HG02973 (cell line): ENCODE measurements around the gene GJE1.
"Not testable (repeated sequence)": the region's sequence is repeated elsewhere in the genome, so short reads cannot be mapped to it uniquely, and the experiment has no call there.

Experiments used
- ATAC-seq: cut with Tn5 transposase; IDR thresholded peaks from one replicate; pipeline ENCODE4 v1.9.1; 2021; ENCODE audit warnings: moderate library complexity; ENCODE audit not compliant: unreplicated experiment

Gene GJE1, protein sequence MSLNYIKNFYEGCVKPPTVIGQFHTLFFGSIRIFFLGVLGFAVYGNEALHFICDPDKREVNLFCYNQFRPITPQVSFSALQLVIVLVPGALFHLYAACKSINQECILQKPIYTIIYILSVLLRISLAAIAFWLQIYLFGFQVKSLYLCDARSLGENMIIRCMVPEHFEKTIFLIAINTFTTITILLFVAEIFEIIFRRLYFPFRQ

GRCh38 chr6:142132625-142133024, at the start of gene GJE1:
Gene GJE1 (plus strand): TSS chr6:142132925. CDS start chr6:142133159, 234 bp downstream.
- ATAC-seq, result no peak

GRCh38 chr6:142087950-142088857, 44.5 kb upstream of the GJE1 start:
- no peak for ATAC-seq

GRCh38 chr6:142088858-142089216, 43.9 kb upstream of the GJE1 start:
- no peak for ATAC-seq

DNA sequence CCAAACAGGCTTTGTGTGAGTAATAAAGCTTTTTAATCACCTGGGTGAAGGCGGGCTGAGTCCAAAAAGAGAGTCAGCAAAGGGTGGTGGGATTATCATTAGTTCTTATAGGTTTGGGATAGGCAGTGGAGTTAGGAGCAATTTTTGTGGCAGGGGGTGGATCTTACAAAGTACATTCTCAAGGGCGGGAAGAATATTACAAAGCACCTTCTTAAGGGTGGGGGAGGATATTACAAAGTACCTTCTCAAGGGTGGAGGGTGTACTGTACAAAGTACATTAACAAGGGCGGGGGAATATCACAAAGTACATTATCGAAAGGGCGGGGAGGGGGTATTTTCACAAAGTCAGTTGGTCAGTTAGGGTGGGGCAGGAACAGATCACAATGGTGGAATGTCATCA, 27.9 kb upstream of the GJE1 start:
- ATAC-seq, result not testable (repeated sequence)

GRCh38 chr6:142110820-142111219, 21.9 kb upstream of the GJE1 start:
- ATAC-seq, result not testable (repeated sequence)

DNA sequence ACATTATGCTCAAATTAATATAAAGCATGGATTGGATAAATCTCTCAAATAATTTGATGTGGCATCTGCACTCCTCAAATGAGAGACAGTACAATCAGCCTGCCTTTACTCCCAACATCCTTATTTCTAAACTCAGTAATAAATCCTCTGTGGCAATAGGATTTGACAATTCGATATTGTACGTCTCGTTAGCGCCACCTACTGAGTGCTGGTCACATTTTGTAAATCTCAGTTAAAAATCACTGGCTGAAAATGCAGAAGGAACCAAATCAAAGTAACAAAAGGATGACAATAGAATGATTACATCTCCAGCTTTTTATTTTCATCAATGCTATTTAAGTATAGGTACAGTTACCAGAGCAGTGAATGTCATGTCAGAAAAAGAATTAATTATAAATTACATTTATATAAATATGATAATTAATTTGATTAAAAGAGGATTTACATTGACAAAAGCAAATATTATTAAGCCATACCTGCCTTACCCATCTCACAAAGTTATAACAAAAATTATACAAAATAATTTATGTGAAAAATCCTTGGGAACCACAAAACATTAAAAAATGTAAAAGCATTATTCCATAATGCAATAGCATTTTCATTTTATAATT, 20.2 kb upstream of the GJE1 start:
- ATAC-seq, result peak; percentile 65

DNA sequence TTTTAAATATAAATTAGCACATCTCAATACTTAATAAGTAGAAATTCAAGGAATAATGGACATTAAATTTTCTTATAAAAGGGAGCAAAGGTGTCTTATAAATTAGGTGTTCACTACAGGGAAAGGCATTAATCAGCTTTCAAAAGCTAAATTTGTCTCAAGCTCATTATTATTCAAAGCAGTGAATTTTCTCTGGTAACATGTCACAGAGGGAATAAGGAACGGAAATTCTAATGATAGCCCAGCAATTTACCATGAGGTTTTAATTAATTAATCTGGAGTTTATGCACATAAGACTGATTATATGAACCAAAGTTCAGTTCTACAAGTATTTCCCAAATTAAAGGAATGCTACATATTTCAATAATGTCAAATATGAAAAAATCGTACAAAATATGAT, 15.4 kb upstream of the GJE1 start:
- ATAC-seq, result no peak

GRCh38 chr6:142118328-142118727, 14.4 kb upstream of the GJE1 start:
- no peak for ATAC-seq

- no peak for ATAC-seq
Observed at GRCh38 chr6:142118925-142119324, 13.8 kb upstream of the GJE1 start.

DNA sequence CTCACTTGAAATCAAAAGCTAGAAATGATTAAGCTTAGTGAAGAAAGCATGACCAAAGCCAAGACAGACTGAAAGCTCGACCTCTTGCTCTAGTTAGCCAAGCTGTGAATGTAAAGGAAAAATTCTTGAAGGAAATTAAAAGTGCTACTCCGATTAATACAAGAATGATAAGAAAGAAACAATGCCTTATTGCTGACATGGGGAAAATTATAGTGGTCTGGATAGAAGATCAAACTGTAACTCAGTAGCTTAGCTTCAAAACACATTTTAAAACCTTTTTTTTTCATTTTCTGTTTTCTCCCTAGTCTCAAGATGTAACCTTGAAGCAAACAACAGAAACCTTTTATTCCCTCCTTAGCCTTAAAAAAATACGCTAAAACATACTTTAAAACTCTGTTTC, 11.4 kb upstream of the GJE1 start:
- ATAC-seq, result no peak

DNA sequence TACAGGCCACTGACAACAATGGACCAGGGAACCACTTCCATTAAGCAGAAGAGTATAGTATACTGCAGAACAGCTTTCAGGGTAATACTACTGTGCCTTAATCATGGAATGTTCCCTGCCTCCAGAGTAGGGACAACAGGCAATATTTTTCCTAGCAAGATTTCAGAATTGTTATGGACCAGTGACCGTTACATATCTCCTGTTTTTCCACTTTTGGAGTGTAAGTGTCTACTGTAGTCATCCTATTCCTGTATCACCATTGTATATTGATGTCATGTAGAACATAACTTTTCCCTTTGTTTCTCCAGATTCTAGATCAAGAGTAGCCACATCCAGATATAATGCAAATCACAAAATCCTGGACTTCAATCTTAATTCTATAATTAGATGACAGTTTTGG, 1.9 kb upstream of the GJE1 start:
- no peak for ATAC-seq

GRCh38 chr6:142138876-142139275, 6.2 kb downstream of the GJE1 start:
- no peak for ATAC-seq

GRCh38 chr6:142141531-142141930, 8.8 kb downstream of the GJE1 start:
- ATAC-seq, result not testable (repeated sequence)

DNA sequence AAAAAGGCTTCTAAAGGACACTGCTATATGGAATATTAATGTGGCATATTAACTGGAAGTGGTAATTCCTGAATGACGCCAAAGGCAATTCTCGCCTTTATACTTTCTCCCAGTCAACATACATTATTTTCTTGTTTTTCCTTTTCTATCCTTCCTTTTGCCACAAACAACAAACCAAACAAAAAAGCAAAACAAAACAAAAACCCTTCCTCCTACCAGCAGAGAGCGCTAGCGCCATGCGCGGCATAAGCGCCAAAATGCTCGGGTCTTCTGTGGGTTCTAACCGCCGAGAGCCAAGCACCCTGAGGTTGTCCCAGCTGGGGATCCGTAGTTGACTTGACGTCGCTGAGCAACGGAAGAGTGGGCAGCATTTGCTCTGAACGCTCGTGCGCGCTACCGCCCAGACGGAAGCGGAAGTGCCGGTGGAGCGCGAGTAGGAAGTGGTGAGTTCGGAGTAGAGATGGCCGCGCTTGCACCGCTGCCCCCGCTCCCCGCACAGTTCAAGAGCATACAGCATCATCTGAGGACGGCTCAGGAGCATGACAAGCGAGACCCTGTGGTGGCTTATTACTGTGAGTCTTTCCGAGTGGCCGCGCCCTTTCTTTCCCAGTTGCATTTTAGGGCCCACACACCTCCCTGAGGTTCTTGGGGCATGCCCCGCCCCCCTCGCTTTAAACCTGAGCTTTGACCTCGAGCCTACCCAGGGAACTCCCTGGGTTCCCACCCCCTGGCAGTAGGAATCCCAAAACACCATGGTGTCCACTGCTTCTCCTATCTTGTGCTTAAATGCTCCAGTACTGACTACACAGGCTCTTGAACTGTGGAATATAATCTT, 14.3 kb downstream of the GJE1 start, which contains the start of the genes NMBR and VTA1:
TSS of gene NMBR (minus strand) at position 295 of the 835 bp plus-strand sequence. CDS start 58,464 bp downstream, outside the sequence.
TSS of gene VTA1 (plus strand) at position 436 of the 835 bp plus-strand sequence. CDS start at position 461, 25 bp downstream.
- peak; percentile 99 for ATAC-seq

GRCh38 chr6:142152746-142153145, 20.0 kb downstream of the GJE1 start:
- no peak for ATAC-seq

DNA sequence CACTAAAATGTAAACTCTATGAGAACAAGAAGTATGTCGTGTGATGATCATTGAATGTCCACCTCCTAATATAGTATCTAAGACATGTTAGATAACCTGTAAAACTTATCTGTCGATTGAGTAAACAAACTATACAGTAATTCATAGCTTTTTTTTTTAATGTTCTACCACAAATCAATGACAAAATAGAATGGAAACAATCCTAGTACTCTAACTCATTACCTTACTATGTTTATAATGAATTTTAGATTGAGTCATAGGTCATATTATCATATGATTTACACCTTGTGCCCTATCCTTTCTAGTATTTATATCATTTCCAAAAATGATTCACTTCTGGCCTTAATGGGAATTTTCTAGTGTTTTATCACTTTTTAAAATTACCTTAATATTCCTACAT, 20.5 kb downstream of the GJE1 start:
- no peak for ATAC-seq

DNA sequence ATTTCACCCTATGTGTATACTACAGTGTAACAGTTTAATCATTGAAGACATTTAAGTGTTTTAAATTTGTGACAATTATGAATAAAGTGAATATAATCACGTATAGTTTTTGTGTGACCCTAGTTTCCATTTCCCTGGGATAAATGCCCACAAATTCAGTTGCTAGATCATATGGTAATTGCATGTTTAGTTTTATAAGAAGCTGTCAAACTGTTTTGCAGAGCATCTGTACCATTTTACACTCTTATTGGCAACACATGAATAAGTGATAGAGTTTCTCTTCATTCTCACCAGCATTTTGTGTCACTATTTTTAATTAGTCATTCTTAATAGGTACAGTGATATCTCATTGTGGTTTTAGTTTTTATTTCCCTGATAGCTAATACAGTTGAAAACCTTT, 21.6 kb downstream of the GJE1 start:
- ATAC-seq, result no peak

DNA sequence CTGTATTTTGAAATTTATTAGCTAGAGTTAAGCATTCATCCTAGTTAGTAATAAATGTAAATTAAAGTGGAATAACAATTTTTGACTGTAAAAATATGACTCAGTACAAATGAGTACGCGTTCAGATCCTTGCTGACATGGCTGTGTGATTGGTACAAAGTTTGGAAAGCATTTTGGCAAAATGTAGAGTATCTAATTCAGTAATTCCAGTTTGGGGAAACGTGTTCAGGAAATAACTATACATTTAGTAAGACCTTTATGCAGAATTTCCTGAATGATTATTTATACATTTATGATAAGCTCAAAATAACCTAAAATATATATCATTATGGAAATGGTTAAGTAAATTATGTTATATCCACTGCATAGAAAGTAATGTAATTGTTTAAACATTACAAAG, 22.4 kb downstream of the GJE1 start:
- no peak for ATAC-seq

- no peak for ATAC-seq
Observed at GRCh38 chr6:142155895-142156757, 23.4 kb downstream of the GJE1 start.

DNA sequence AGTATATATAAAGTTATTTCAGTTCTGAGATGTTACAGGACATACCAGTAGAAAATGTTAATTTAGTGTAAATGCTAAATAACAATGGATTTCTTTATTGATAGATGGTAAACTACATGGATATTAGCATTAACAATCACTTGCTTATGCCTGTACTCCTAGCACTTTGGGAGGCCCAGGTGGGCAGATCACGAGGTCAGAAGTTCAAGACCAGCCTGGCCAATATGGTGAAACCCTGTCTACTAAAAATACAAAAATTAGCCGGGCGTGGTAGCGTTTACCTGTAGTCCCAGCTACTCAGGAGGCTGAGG, 24.0 kb downstream of the GJE1 start:
- ATAC-seq, result not testable (repeated sequence)
